Measurements from ENCODE around the gene CBFA2T2. TPM values are rescaled to one million over a fixed set of nuclear protein-coding genes. Genes with fewer than 3 reads are reported as not detected.

The CBFA2T2 gene
- total and polyA plus RNA-seq, 4 experiments from 2014 or later, result 16.5 to 43.4 (median 33.6) TPM

DNA sequence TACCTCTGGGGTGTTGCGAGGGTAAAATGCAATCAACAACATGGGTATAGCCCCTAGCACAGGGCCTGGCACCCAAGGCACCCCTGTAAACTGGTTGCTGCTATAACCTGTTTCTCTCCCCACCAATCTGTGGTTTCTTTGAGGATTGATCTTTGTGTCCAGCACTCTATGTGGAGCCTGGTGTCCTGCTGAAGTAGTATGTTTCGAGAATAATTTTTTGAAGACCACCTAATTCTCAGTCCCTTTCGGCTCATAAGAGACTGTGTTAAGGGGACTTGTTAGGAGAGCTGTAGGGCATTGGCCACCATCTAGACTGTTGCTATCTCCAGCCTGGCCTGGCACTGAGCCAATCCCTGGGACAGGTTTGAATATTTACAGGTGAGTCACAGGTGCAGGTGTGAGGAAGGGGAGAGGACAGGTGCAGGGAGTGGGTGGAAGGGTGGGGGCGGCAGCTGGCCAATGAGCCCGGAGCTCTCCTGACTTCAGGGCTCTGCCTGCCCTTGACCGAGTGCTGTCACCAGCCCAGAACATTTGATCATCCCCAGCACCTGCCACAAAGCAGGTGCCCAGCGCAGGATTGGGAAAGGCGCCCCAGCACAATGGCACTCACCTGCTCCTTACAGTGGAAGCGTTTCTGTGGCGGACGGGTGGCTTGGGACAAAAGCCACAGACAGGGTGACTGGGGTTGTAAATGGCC lies 164.2 kb downstream of the CBFA2T2 start:
- H3K27me3 Mint-ChIP-seq, result no peaks in the 10 kb centered on the region
- intact Hi-C loops (cut with micrococcal nuclease), result loop anchor here (1.0 to 2.0 kb wide), 2 partner anchors 13 to 197 kb away; partner anchors contain the start of gene ACTL10
- no peaks in the 10 kb centered on the region for H3K9me3 Mint-ChIP-seq
- H3K4me1 ChIP-seq (ENCODE audit: insufficient read depth, low read length), result no peaks in the 10 kb centered on the region
- no peaks in the 10 kb centered on the region for H3K36me3 Mint-ChIP-seq
- no peak for DNase-seq
- H3K4me3 Mint-ChIP-seq, result no peak overlapping the region
- H3K9me3 ChIP-seq (ENCODE audit: control insufficient read depth in 1 of 2, low read length in 2 of 2), result no peaks in the 10 kb centered on the region
- H3K27ac ChIP-seq (ENCODE audit: low read depth, low read length), result no peak overlapping the region
- no peaks in the 10 kb centered on the region for H3K27me3 ChIP-seq (ENCODE audit: insufficient read depth, low read length)
- ChIA-PET POLR2A (ENCODE audit: partially characterized antibody) (interaction anchor here (0.6 to 2.5 kb wide), 5 partner anchors 9 to 164 kb away, joined by 3 to 9 read pairs (median 3); partner anchors contain the start of genes ACTL10, C20orf144 and CBFA2T2), CTCF (ENCODE audit: partially characterized antibody) (interaction anchor here (0.7 to 6.7 kb wide), 8 partner anchors 12 to 416 kb away, joined by 3 to 60 read pairs (median 4); partner anchors contain the start of genes ACTL10 and C20orf144)
- peaks cover 5 to 14% (median 9%) of the 10 kb centered on the region in 4 donors for H3K4me1 Mint-ChIP-seq
- no peaks in the 10 kb centered on the region for H3K36me3 ChIP-seq (ENCODE audit: insufficient read depth, low read length)
- no peak overlapping the region for H3K4me3 ChIP-seq (ENCODE audit: low read length in 2 of 2)
- no peak overlapping the region for H3K27ac Mint-ChIP-seq

DNA sequence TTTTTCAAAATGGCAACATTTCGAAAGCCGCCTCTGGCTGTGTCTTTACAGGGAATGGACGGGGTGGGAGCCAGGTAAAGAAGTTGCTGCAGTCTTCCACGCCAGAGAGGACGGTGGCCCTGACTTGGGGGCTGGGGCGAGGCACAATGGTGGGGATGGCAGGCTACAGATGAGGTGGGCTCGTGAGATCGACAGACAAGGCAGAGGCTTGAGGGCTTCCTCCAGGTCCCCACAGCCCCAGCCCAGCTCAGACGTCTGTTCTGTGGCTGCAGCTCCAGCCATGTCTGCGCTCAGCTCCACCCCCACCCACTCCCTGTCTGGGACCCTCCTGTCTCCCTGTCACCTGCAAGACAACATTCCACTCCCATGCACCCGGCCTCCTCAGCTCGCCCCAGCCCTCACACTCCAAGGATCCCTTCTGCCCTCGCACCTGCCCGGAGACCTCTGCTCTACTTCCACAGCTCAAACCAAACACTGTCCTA lies 164.8 kb downstream of the CBFA2T2 start:
- H3K36me3 Mint-ChIP-seq, result no peaks in the 10 kb centered on the region
- ChIA-PET POLR2A (ENCODE audit: partially characterized antibody) (interaction anchor here (1.2 to 2.5 kb wide), 3 partner anchors 8 to 165 kb away, joined by 3 to 9 read pairs (median 5); partner anchors contain the start of genes ACTL10, C20orf144 and CBFA2T2), CTCF (ENCODE audit: partially characterized antibody) (interaction anchor here (1.0 to 6.7 kb wide), 4 partner anchors 11 to 197 kb away, joined by 4 to 60 read pairs (median 8); partner anchors contain the start of genes ACTL10 and C20orf144)
- H3K27me3 Mint-ChIP-seq, result no peaks in the 10 kb centered on the region
- H3K36me3 ChIP-seq (ENCODE audit: insufficient read depth, low read length), result no peaks in the 10 kb centered on the region
- H3K9me3 Mint-ChIP-seq, result no peaks in the 10 kb centered on the region
- no peak for DNase-seq
- H3K4me1 ChIP-seq (ENCODE audit: insufficient read depth, low read length), result no peaks in the 10 kb centered on the region
- peaks cover 5 to 8% (median 6%) of the 10 kb centered on the region in 4 donors for H3K4me1 Mint-ChIP-seq
- no peak overlapping the region for H3K4me3 ChIP-seq (ENCODE audit: low read length in 2 of 2)
- H3K27ac Mint-ChIP-seq, result no peak overlapping the region
- H3K27me3 ChIP-seq (ENCODE audit: insufficient read depth, low read length), result no peaks in the 10 kb centered on the region
- H3K27ac ChIP-seq (ENCODE audit: low read depth, low read length), result no peak overlapping the region
- H3K4me3 Mint-ChIP-seq, result no peak overlapping the region
- intact Hi-C loops (cut with micrococcal nuclease), result no loop called here
- H3K9me3 ChIP-seq (ENCODE audit: control insufficient read depth in 1 of 2, low read length in 2 of 2), result no peaks in the 10 kb centered on the region

DNA sequence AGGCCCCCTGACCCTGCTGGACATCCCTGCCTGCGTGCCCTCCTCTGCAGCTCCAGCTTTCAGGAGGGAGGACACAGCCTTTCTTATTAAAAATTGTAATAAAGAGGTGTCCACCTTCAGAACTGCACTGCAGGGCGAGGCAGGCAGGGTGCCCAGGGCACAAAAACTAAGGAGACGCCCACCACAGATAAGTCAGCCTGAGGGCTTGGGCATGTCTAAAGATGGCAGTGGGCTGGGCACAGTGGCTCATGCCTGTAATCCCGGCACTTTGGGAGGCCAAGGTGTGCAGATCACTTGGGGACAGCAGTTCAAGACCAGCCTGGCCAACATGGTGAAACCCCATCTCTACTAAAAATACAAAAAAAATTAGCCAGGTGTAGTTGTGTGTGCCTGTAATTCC lies 165.3 kb downstream of the CBFA2T2 start:
- ChIA-PET POLR2A (ENCODE audit: partially characterized antibody) (interaction anchor here (2.3 to 2.5 kb wide), 2 partner anchors 8 to 166 kb away, joined by 5 to 9 read pairs; partner anchors contain the start of genes C20orf144 and CBFA2T2), CTCF (ENCODE audit: partially characterized antibody) (interaction anchor here (2.1 to 6.7 kb wide), 3 partner anchors 11 to 198 kb away, joined by 6 to 60 read pairs (median 9); partner anchors contain the start of genes ACTL10 and C20orf144)
- Histone ChIP-seq H3K4me1 (ENCODE audit: insufficient read depth, low read length) (no peaks in the 10 kb centered on the region), H3K36me3 (ENCODE audit: insufficient read depth, low read length) (no peaks in the 10 kb centered on the region), H3K9me3 (ENCODE audit: control insufficient read depth in 1 of 2, low read length in 2 of 2) (no peaks in the 10 kb centered on the region), H3K27me3 (ENCODE audit: insufficient read depth, low read length) (no peaks in the 10 kb centered on the region), H3K27ac (ENCODE audit: low read depth, low read length) (no peak overlapping the region), H3K4me3 (ENCODE audit: low read length in 2 of 2) (no peak overlapping the region)
- Mint-ChIP-seq H3K4me1 (peaks cover 5 to 6% (median 6%) of the 10 kb centered on the region in 4 donors), H3K4me3 (no peak overlapping the region), H3K27ac (peak overlapping the region in 1 of 7 donors; percentile 29), H3K9me3 (no peaks in the 10 kb centered on the region), H3K36me3 (no peaks in the 10 kb centered on the region), H3K27me3 (no peaks in the 10 kb centered on the region)
- intact Hi-C loops (cut with micrococcal nuclease), result no loop called here
- DNase-seq, result no peak

DNA sequence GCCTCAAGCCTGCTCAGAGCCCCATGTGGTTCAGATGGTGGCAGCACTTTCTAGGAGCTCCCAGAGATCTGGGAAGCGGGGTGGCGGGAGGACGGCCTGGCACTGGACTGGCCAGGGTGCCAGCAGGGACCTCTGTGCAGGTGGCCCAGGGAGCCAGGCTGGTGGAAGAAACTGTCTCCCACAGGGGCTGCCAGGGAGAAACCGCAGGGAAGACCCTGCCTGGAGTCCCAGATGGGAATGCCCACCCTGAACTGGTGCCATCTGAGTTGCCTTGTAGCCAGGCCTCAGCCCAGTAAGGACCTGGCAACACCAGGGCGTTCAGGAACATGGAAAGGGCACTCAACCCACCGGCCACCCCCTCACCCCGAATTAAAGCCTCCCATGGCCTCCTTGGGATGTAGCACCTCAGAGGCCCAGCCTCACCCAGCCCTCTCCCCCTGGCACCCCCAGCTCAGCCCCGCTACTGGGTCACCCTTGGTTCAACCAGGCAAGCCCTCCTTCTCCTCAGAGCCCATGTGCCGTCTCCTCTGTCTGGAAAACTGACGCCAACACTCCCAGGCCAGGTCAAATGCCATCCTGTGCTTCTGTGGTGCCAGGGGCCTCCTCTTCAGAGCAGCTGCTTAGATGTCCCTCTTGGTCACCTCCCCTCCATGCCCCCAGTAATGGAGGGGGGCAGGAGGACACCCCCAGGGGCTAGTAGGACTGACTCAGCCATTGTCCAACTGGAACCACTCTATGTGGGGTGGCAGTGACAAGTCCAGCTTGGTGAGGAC lies 166.3 kb downstream of the CBFA2T2 start:
- Histone ChIP-seq H3K27ac (ENCODE audit: low read depth, low read length) (no peak overlapping the region), H3K4me1 (ENCODE audit: insufficient read depth, low read length) (no peaks in the 10 kb centered on the region), H3K4me3 (ENCODE audit: low read length in 2 of 2) (no peak overlapping the region), H3K36me3 (ENCODE audit: insufficient read depth, low read length) (no peaks in the 10 kb centered on the region), H3K27me3 (ENCODE audit: insufficient read depth, low read length) (no peaks in the 10 kb centered on the region), H3K9me3 (ENCODE audit: control insufficient read depth in 1 of 2, low read length in 2 of 2) (no peaks in the 10 kb centered on the region)
- peak overlapping the region in 1 of 7 donors; percentile 42 for H3K27ac Mint-ChIP-seq
- ChIA-PET CTCF (ENCODE audit: partially characterized antibody) (interaction anchor here (1.0 to 6.7 kb wide), 3 partner anchors 10 to 203 kb away, joined by 3 to 60 read pairs (median 9); partner anchors contain the start of genes ACTL10 and C20orf144), POLR2A (ENCODE audit: partially characterized antibody) (interaction anchor here (1.4 kb wide), 1 partner anchor 11 kb away, joined by 5 read pairs; the partner anchor contains the start of gene ACTL10)
- H3K4me3 Mint-ChIP-seq, result no peak overlapping the region
- DNase-seq, result no peak
- no peaks in the 10 kb centered on the region for H3K27me3 Mint-ChIP-seq
- no peaks in the 10 kb centered on the region for H3K36me3 Mint-ChIP-seq
- intact Hi-C loops (cut with micrococcal nuclease), result no loop called here
- H3K4me1 Mint-ChIP-seq, result peaks cover 5 to 6% (median 6%) of the 10 kb centered on the region in 4 donors
- no peaks in the 10 kb centered on the region for H3K9me3 Mint-ChIP-seq

DNA sequence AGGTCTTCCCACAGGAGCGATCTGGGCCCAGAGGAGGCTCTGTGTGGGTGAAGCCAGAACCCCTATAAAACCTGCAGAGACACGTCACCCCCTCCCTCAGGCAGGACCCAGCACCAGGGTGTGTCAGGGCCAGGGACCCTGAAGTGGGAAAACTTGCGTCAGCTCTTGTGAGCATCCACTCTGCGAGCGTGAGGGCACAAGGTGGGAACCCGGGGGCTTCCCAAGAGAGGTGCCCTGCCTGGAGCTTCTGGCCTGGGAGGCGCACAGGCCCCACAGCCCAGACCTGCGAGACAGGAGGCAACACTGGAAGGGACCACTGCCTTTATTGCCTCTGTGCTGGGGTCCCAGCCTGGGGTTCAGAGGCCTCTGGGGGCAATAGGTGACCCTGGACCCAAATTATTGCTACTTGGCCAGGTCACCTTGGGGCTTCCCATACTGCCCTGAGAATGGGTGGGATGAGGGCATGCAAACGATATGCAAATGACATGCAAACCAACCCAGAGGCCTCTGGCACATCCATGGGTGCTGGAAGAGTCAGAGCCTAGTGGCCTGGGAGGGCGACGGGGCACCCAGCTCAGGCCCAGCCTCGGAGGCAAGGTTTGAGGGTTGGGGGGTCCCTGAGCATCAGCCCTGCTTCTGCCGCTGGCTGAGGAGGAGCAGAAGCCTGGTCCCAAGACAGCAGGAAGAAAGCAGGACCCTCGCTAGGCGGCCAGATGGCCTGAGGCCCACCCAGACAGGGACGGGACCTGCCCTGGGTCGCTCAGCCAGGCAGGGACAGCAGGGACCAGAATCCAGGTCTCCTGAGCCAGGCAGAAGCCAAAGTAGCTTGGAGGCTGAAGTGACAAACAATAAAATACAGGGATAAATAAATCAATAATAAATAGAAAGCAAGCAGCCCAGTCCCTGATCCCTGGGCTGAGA lies 167.1 kb downstream of the CBFA2T2 start:
- H3K4me3 Mint-ChIP-seq, result no peak overlapping the region
- CTCF ChIA-PET (ENCODE audit: partially characterized antibody), result interaction anchor here (1.0 to 6.7 kb wide), 3 partner anchors 9 to 204 kb away, joined by 3 to 60 read pairs (median 9); partner anchors contain the start of genes ACTL10 and C20orf144
- no peak for DNase-seq

DNA sequence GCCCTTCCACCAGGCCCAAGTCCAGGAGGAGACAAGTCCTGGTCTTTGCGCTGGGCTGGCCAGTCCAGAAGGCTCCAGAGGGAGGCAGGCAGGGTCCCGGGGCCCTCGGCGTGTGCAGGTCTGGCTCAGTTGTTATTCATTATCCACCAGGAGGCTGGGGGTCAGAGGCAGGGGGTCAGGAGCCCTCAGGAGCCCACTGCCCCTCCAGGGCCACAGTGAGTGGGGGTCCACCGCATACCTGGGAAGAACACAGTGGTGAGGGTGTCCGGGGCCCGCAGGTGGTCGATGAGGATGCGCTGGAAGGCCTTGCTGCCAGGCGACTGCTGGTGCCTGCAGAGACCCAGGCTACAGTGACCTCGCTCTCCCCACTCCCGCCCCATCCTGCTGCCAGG lies 167.8 kb downstream of the CBFA2T2 start:
- no peaks in the 10 kb centered on the region for H3K27me3 Mint-ChIP-seq
- no peaks in the 10 kb centered on the region for H3K36me3 Mint-ChIP-seq
- intact Hi-C loops (cut with micrococcal nuclease), result no loop called here
- no peak for DNase-seq
- peaks cover 3 to 14% (median 4%) of the 10 kb centered on the region in 4 donors for H3K4me1 Mint-ChIP-seq
- Histone ChIP-seq H3K27me3 (ENCODE audit: insufficient read depth, low read length) (no peaks in the 10 kb centered on the region), H3K9me3 (ENCODE audit: control insufficient read depth in 1 of 2, low read length in 2 of 2) (no peaks in the 10 kb centered on the region), H3K36me3 (ENCODE audit: insufficient read depth, low read length) (no peaks in the 10 kb centered on the region), H3K4me1 (ENCODE audit: insufficient read depth, low read length) (peaks cover 5% of the 10 kb centered on the region), H3K4me3 (ENCODE audit: low read length in 2 of 2) (no peak overlapping the region), H3K27ac (ENCODE audit: low read depth, low read length) (no peak overlapping the region)
- H3K9me3 Mint-ChIP-seq, result no peaks in the 10 kb centered on the region
- no peak overlapping the region for H3K27ac Mint-ChIP-seq
- H3K4me3 Mint-ChIP-seq, result no peak overlapping the region
- CTCF ChIA-PET (ENCODE audit: partially characterized antibody), result no interaction called here
- POLR2A ChIA-PET (ENCODE audit: partially characterized antibody), result no interaction called here

More for the DNA sequence above, 167.1 kb downstream of the CBFA2T2 start:
- Mint-ChIP-seq H3K9me3 (no peaks in the 10 kb centered on the region), H3K27me3 (no peaks in the 10 kb centered on the region), H3K36me3 (no peaks in the 10 kb centered on the region), H3K4me1 (peaks cover 0 to 9% (median 4%) of the 10 kb centered on the region in 4 donors), H3K27ac (no peak overlapping the region)
- Histone ChIP-seq H3K27me3 (ENCODE audit: insufficient read depth, low read length) (no peaks in the 10 kb centered on the region), H3K36me3 (ENCODE audit: insufficient read depth, low read length) (no peaks in the 10 kb centered on the region), H3K27ac (ENCODE audit: low read depth, low read length) (no peak overlapping the region), H3K9me3 (ENCODE audit: control insufficient read depth in 1 of 2, low read length in 2 of 2) (no peaks in the 10 kb centered on the region), H3K4me3 (ENCODE audit: low read length in 2 of 2) (no peak overlapping the region), H3K4me1 (ENCODE audit: insufficient read depth, low read length) (no peaks in the 10 kb centered on the region)
- intact Hi-C loops (cut with micrococcal nuclease), result no loop called here
- POLR2A ChIA-PET (ENCODE audit: partially characterized antibody), result interaction anchor here (1.4 kb wide), 1 partner anchor 10 kb away, joined by 5 read pairs; the partner anchor contains the start of gene ACTL10

Measured in CD4-positive, alpha-beta memory T cell (primary cell).